GM18505 (cell line): ENCODE results near the gene SKAP1.

Experiments
- ATAC-seq: cut with Tn5 transposase; IDR thresholded peaks from one replicate; pipeline ENCODE4 v1.9.1; 2021; ENCODE audit not compliant: unreplicated experiment
- POLR2A ChIP-seq: IDR thresholded peaks from 4 replicates; pipeline ENCODE4 v1.6.1; 2011; ENCODE audit warnings: borderline replicate concordance; ENCODE audit not compliant: insufficient read depth, insufficient read length; ENCODE audit errors: extremely low read depth

Gene SKAP1

GRCh38 chr17:48429638-48430586, at the start of gene SKAP1:
SKAP1 (minus strand) TSS chr17:48430214.
- TF ChIP-seq POLR2A = peak; percentile 57

GRCh38 chr17:48479014-48479402, 49.0 kb upstream of the SKAP1 start:
- ATAC-seq = no peak
- no peak for TF ChIP-seq POLR2A

More at GRCh38 chr17:48429638-48430586, at the start of gene SKAP1:
- no peak for ATAC-seq

- ATAC-seq = peak; percentile 91
- TF ChIP-seq POLR2A = no peak
Measured at GRCh38 chr17:48478224-48479013, 48.4 kb upstream of the SKAP1 start.

GRCh38 chr17:48477221-48477620, 47.2 kb upstream of the SKAP1 start:
- no peak for TF ChIP-seq POLR2A
- no peak for ATAC-seq

GRCh38 chr17:48472411-48473281, 42.6 kb upstream of the SKAP1 start:
- no peak for TF ChIP-seq POLR2A
- ATAC-seq = no peak

- ATAC-seq = no peak
Measured at GRCh38 chr17:48471817-48472410, 41.9 kb upstream of the SKAP1 start.

GRCh38 chr17:48470388-48471034, 40.5 kb upstream of the SKAP1 start:
- TF ChIP-seq POLR2A = no peak
- ATAC-seq = no peak

More at GRCh38 chr17:48471817-48472410, 41.9 kb upstream of the SKAP1 start:
- TF ChIP-seq POLR2A = no peak

GRCh38 chr17:48469227-48469626, 39.2 kb upstream of the SKAP1 start:
- TF ChIP-seq POLR2A = no peak
- no peak for ATAC-seq

- TF ChIP-seq POLR2A = no peak
- ATAC-seq = no peak
Measured at GRCh38 chr17:48468299-48468698, 38.3 kb upstream of the SKAP1 start.

GRCh38 chr17:48465884-48466283, 35.9 kb upstream of the SKAP1 start:
- no peak for ATAC-seq
- no peak for TF ChIP-seq POLR2A

- no peak for TF ChIP-seq POLR2A
- ATAC-seq = no peak
Measured at GRCh38 chr17:48463526-48463925, 33.5 kb upstream of the SKAP1 start.

- ATAC-seq = no peak
- no peak for TF ChIP-seq POLR2A
Measured at GRCh38 chr17:48462946-48463345, 32.9 kb upstream of the SKAP1 start.

GRCh38 chr17:48460052-48460451, 30.0 kb upstream of the SKAP1 start:
- no peak for TF ChIP-seq POLR2A

More at GRCh38 chr17:48460052-48460451, 30.0 kb upstream of the SKAP1 start:
- ATAC-seq = no peak
